ENCODE data around the gene SKP2.
"Not testable (repeated sequence)": the region's sequence is repeated elsewhere in the genome, so short reads cannot be mapped to it uniquely, and the experiment has no call there.

SKP2 gene

GRCh38 chr5:36198281-36198680 is 46.4 kb downstream of the SKP2 start:
- DNase-seq (ENCODE audit: low read depth) = no peak
- no peak overlapping the region for H3K4me3 ChIP-seq (ENCODE audit: control insufficient read depth, low read depth, low read length)
- TF ChIP-seq CTCF (conservative IDR thresholded peaks at IDR 0.05; ENCODE audit: control insufficient read depth, insufficient read depth, low read depth, low read length) = no peak

- H3K4me3 ChIP-seq (ENCODE audit: control insufficient read depth, low read depth, low read length); DNase-seq (ENCODE audit: low read depth): not testable (repeated sequence)
These were observed 46.9 kb downstream of the SKP2 start for GRCh38 chr5:36198783-36199182.

- TF ChIP-seq CTCF (conservative IDR thresholded peaks at IDR 0.05; ENCODE audit: control insufficient read depth, insufficient read depth, low read depth, low read length) = no peak
These were observed 47.7 kb downstream of the SKP2 start for GRCh38 chr5:36199620-36200019.

GRCh38 chr5:36200513-36200912 is 48.6 kb downstream of the SKP2 start:
- DNase-seq (ENCODE audit: low read depth) = peak; percentile 87

More at GRCh38 chr5:36199620-36200019, 47.7 kb downstream of the SKP2 start:
- no peak overlapping the region for H3K4me3 ChIP-seq (ENCODE audit: control insufficient read depth, low read depth, low read length)
- no peak for DNase-seq (ENCODE audit: low read depth)

GRCh38 chr5:36202521-36202961 is 50.6 kb downstream of the SKP2 start:
- H3K4me3 ChIP-seq (ENCODE audit: control insufficient read depth, low read depth, low read length) = no peak overlapping the region

More at GRCh38 chr5:36200513-36200912, 48.6 kb downstream of the SKP2 start:
- no peak overlapping the region for H3K4me3 ChIP-seq (ENCODE audit: control insufficient read depth, low read depth, low read length)
- TF ChIP-seq CTCF (conservative IDR thresholded peaks at IDR 0.05; ENCODE audit: control insufficient read depth, insufficient read depth, low read depth, low read length) = no peak

GRCh38 chr5:36205329-36205728 is 53.4 kb downstream of the SKP2 start:
- TF ChIP-seq CTCF (conservative IDR thresholded peaks at IDR 0.05; ENCODE audit: control insufficient read depth, insufficient read depth, low read depth, low read length) = no peak
- no peak overlapping the region for H3K4me3 ChIP-seq (ENCODE audit: control insufficient read depth, low read depth, low read length)
- no peak for DNase-seq (ENCODE audit: low read depth)

More at GRCh38 chr5:36202521-36202961, 50.6 kb downstream of the SKP2 start:
- no peak for TF ChIP-seq CTCF (conservative IDR thresholded peaks at IDR 0.05; ENCODE audit: control insufficient read depth, insufficient read depth, low read depth, low read length)
- DNase-seq (ENCODE audit: low read depth) = peak; percentile 49

- no peak for TF ChIP-seq CTCF (conservative IDR thresholded peaks at IDR 0.05; ENCODE audit: control insufficient read depth, insufficient read depth, low read depth, low read length)
- DNase-seq (ENCODE audit: low read depth) = peak; percentile 5
- H3K4me3 ChIP-seq (ENCODE audit: control insufficient read depth, low read depth, low read length) = no peak overlapping the region
These were observed 55.0 kb downstream of the SKP2 start for GRCh38 chr5:36206913-36207312.

Measured in fibroblast of mammary gland (primary cell).